ENCODE data around the gene CNTRL.

CNTRL gene

DNA sequence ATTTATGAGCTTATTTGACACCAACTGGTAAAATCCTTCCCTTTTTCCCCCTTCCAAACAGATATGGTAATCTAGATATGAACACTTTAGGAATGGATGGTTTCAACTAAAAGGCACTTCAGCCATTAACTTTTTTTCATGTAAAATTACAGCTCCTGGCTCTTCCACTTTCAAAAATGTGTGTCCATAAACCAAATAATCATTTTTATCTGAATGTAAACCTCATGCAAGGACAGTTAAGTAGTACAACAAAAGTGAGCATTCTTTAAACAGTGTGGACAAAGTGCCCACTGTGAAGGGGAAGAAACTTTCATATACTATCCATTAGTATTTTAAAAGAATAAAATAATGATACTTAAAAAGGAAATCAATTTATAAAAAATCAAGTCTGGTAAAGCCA, 109.7 kb downstream of the CNTRL start:
- no peak for DNase-seq

DNA sequence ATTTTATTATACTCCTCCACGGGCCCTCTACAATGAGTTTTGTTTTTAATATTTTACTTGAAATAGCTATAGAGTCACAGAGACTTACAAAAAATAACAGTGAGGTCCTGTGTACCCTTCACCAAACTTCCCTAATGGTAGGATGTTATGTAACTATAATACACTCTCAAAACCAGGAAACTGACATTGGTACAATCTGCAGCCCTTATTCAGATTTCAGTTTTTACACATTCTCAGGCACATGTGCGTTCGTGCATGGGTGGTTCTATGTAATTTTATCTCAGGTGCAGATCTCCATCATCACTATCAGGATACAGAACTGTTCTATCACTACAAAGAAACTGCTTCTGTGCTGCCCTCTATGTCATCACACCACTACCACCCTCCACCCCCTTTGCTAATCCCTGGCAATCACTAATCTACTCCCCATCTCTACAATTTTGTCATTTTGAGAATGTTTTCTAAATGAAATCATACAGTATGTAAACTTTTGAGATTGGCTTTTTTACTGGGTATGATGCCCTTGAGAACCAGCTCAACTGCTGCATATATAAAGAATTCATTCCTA, 110.5 kb downstream of the CNTRL start:
- DNase-seq = no peak

DNA sequence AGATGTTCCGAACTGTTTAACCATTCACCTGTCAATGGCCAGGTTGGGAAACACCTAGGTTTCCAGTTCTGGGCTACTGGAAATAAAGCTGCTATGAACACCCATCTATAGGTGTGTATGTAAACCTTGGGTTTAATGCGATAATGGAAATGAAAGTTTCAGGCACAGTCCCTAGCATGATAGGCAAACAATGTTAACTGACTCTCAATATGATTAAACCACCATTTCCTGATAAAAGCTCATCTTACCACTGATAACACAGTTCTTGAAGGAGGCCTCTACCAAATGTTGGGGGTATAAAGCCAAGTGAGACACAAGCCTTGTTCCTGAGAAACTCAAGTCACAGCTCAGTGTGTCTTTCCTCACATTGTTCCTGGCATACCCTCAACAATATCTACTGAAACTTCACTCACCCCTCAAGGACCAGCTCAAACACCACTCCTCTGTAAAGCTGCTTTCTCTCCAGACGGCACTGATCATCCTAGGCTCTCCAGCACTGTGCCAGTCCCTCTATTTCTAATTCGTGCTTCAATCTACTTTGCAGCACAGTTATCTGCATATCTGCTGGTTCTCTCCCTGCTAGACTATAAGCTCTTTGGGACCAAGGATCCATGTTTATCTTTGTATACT, 111.1 kb downstream of the CNTRL start:
- no peak for DNase-seq

DNA sequence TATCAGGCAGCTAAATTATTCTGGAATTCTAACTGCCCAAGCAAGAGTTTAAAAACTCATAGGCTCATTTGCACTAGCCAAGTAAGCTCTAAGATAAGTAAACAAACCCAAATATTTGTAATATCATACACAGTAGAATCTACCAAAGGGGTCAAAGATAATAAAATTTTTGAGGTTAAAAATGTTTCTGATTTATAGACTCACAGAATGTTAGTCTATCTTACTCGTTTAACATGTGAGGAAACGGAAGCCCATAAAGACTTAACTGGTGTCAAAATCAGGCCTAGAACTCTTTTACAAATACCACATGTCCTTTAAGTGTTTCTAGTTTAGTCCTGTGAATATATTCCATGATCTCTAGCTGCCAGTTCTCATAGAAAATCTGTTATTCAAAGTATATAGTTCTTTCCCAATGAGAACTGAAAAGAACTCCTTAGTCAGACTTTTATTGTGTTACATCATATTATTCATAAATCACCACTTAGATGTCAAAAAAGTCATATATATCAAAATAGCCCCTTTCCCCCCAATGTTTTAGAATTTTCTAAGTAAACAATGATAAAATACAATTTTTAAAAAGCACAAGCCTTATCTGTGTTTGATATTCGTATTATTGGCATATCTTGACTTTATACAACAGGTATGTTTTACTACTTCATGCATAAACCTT, 113.0 kb downstream of the CNTRL start:
- no peak for DNase-seq

DNA sequence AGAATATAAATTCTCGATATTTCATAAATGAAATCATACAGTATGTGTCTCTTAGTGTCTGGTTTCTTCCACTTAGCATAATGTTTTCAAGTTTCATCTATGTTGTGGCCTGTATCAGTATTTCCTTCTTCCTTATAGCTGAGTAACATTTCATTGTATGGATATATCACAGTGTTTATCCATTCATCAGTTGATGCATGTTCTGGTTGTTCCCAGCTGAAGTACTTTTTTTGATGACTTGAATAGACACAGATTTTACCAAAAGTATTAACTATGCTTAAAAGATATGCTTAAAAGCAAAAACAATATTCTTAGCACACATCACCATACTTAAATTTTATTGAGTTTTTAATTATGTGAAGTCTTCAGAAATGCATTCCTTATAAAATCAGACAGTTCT, 114.3 kb downstream of the CNTRL start:
- no peak for DNase-seq

DNA sequence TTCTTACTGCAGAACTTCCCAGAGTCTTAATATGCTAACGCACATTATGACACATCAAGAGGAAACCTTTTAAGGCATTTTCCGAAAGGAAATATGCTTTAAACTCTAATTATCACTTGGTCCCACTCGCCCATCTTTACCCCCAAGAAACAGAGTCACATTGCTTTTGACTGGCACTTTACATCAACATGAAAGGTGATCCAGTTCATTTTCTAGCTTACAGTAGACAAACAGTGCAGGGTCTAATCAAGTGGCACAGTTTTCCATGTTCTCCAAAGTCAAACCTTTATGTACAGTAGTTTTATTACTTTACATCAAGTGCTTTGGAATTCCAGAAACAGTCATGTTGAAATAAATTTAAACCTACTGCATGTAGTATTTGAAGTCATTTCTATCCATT, 114.9 kb downstream of the CNTRL start:
- DNase-seq = no peak

DNA sequence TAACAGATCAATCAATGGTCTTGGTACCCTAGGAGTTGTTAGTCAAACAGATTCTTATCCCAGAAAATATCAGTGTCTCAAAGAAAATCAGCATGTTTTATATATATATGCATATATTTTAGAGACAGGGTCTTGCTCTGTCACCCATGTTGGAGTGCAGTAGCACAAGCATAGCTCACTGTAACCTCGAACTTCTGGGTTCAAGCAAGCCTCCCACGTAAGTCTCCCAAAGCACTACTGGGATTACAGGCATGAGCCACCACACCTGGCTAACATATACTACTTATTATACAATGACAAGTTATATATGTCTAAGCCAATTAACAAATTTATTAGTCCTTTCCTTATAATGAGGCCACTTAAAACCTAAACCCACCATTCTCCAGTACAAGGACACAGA, 116.5 kb downstream of the CNTRL start:
- no peak for DNase-seq

DNA sequence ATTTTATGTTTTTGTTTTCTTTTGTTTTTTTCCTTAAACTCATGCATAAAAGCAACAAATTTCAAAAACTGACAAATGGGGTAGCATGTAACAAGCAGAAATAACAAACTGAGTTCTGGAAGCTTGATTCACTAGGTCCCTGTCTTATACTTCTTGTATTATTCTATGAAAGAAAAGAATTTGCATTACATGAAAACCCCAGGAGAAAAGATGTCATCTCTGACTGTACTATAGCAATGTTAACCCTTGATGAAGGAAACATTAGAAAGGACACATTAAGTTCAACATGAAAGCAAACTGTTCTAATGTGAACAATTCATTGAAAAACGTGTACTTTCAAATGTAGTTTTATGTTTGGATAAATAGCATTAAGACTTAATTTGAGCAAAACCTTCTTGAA, 117.8 kb downstream of the CNTRL start:
- DNase-seq = no peak

DNA sequence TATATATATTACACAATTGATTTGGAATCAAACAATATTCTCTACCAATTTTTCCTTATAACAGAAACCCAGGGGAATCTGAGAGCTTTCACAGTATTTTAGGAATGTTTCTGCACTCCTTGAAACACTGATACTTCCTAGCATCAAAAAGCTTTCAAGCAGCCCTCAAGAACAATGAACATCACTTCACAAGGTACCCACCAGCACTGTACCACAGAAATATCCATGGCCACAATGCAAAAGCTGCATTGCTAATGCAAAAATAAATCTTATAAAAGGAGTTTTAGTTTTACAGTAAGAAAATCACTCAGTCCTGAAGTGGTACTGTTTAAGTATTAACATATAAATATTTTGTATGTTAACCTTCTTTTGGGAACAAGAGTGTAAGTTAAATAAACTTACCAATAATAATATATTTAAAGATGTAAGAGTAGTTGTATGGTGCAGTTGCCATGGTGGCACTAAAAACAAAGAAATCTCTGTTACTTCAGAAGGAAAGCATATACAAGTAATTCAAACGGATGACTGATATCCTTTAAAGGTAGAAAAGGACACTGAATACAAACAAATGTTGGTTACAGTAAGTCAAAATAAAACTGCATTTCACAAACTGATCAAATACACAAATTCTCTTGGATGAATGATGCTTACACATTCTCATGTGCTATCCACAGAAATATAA, 118.3 kb downstream of the CNTRL start:
- no peak for DNase-seq

DNA sequence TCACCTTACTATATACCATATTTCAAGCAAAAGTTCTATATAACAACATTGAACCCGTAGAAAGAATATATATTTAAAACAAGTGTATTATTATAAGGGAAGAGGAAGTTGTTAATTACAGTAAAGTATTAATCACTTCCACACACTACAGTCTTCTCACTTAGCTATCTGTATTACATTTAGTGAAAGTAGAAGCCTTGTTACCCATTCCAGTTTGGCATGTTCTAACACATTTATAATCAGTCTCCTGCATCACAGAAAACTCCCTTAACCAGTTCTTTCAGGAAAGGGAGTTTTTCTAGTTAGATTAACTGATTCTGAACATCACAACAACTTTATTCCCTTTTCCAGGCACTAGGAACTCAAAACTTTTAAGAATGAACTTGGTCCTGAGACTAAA, 120.0 kb downstream of the CNTRL start:
- DNase-seq = no peak

DNA sequence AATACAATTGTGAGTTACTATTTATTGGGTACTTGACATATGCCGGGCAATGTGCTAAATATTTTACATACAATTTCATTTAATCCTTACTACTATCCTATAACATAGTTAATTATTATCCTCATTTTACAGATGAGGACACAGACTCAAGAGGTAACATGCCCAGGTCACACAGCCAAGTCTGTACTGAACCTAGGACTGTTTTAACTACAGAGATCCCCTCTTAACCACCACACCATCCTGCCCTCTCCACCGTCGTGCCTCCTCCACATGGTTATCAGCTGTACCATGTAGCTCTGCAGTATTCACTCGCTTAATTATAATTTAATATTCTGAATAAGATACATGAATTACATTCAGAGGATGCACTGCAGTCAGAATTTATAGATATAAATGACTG, 121.6 kb downstream of the CNTRL start:
- no peak for DNase-seq

DNA sequence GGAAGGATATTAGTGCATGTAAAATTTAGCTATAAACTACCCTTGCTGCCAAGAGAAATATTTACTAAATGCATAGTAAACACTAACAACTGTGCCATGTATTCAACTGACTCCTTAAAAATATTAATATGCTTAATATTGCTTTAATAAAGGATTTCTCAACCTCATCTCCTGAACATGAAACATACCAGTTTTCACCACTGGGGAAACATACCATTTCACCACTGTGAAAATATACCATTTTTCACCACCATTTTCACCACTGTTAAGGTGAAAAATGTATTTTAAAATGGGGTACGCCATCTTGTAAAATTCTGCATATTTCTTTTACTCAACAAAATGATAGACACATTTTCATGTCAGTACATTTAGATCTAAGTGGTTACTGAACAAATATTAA, 122.4 kb downstream of the CNTRL start:
- no peak for DNase-seq

DNA sequence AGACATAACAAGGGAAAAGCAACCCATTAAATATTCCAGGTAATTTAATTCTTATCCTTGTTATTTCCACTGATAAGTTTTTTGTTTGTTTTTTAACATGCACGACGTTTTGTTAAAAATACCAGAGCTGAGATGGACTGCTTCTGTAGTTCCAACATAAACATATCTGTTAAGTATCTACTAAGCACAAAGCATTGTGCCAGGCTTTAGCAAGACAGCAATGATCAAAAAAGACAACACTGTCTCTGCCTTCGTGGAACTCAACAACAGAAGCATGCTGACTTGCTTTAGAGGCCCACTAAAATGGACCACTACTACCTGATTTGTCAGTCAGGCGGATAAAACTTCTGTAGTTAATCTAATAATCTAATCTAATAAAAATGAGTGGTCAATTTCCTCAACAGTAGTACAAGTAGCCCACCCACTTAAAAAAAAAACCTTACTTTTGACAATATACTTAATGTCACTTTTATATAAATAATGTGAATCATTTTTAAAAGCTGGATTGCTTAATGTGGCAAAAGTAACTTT, 123.8 kb downstream of the CNTRL start:
- no peak for DNase-seq

DNA sequence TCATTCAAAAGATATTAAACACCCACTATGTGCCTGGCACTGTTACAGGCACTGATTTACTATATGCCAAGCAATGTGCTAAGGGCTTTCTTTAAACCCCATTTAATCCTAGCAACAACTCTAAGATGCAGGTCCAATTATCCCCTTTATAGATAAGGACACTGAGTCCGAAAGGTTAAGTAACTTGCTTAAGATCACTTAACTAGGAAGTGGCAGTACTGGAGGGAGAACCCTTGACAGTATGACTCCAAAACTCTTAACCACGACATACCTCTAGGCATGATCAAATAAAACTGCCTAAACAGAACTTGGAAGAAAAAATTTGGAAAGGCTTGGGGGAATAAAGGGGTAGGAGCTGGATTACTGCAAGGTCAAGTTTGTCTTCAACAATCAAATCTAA, 125.2 kb downstream of the CNTRL start:
- no peak for DNase-seq

DNA sequence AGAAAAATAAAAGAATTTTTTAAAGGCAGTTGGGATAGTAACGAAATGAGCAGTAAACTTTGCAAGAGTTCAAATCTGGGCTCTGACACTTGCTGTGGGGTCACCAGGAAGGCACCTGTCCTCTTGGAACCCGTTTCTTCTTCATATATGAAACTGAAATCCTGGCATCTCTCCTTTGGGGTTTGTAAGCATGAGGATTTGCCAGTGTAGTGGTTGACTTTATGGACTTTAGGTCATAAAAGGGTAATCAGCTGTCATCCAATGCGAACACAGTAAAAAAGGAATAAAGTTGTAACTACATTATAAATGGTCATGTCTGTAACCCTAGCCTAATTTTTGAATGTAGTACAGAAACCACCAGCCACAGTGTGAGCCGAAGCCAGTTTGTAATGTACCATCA, 125.6 kb downstream of the CNTRL start:
- no peak for DNase-seq

DNA sequence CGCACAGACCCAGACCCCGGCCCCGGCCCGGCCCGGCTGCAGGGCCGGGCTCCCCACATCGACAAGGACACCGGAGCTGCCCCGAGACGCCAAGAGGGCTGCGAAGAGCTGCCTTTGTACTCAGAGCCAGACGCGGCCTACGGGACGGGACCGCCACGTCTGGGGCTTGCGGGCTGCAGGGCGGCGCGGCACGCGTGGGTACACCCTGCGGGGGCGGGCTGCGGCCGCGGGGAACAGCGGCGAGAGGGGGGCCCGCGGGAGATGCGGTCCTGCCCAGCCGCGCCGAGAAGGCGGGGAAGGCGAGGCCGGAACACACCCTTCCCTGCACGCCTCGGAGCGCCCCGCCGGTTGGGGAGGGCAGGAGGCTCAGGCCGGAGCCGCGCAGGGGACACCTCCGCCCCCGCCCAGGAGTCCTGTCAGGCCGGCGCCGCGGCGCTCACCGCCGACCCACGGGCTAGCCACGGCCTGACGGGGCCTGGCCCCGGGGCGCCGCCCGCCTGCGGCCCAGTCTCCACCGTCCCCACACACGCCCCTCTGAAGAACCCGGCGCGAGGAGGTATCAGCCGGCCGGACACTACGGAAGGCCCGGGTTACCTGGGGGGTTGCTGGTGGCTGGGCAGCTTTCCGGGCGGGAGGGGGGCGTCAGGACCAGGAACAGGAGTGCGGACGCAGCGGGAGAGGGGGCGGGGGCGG, 126.4 kb downstream of the CNTRL start:
- peak; percentile 41 for DNase-seq

DNA sequence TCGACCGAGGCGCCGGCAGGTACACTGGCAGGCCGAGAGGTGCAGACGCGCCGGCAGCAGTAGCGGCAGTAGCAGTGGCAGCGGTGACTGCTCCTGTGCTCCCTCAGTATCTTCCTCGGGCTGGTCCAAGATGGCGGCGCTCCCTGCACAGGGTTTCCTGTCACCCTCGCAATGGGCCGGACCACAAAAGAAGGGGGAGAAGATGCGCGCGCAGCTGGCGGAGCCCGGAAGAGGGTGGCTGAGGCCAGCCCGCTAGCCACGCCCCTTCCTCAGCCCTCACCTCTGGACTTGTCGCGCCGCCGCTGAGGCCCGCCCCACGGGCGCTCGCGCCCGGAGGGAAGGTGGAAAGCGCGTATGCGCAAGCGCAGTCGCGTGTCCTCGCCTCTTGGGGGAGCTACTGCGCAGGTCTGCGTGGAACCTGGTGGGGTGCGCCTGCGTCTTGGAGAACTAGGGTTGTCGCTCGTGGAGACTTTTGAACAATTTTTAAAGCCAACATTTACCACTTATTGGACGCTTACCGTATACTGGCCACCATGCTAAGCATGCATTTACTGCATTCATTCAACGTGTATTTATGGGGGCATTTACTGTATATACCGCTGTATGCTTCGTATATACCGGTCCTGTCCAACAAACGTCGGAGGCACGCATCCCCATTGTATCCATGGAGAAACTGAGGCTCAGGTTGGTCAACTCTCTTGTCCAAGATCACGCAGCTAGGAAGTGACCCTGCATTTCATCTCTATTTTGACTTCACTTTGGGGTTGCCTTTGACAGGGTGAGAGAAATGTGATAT, 127.2 kb downstream of the CNTRL start, which contains the start of gene RAB14:
RAB14 (minus strand) TSS at position 132 of the 796 bp plus-strand sequence. CDS start 8,457 bp downstream, outside the sequence.
- peak; percentile 100 for DNase-seq

DNA sequence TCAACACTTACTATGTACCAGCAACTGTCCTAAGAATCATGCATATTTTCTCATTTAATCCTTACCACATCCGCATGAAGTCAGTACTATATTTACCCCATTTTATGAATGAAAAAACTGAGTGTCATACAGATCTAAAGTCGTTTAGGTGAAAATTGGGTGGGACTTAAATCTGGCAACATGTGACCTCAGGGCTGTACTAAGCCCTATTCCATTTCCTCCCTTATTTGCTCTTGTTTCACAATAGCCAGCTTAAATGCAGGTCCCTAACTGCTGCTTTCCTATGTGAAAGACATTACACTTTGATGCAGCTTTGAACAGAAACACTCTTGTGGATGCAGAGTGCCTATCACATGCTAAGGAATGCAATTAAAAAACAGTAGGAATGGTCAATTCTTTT, 129.4 kb downstream of the CNTRL start:
- no peak for DNase-seq

DNA sequence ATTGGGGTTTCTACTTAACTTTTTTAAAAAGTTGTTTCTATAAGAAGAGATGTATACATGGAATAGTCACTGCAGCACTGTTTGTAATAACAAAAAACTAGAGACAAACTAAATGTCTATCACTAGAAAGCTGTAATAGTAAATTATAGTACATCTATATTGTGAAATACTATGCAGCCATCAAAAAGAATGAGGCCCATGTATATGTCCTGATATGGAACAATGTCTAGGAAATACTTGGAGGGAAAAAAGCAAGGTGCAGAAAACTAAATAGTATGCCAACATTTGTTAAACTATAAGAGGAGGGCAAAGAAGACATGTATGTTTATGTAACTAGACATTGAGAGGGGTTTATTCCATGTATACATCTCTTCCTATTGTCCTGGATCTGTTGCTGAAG, 129.9 kb downstream of the CNTRL start:
- no peak for DNase-seq

DNA sequence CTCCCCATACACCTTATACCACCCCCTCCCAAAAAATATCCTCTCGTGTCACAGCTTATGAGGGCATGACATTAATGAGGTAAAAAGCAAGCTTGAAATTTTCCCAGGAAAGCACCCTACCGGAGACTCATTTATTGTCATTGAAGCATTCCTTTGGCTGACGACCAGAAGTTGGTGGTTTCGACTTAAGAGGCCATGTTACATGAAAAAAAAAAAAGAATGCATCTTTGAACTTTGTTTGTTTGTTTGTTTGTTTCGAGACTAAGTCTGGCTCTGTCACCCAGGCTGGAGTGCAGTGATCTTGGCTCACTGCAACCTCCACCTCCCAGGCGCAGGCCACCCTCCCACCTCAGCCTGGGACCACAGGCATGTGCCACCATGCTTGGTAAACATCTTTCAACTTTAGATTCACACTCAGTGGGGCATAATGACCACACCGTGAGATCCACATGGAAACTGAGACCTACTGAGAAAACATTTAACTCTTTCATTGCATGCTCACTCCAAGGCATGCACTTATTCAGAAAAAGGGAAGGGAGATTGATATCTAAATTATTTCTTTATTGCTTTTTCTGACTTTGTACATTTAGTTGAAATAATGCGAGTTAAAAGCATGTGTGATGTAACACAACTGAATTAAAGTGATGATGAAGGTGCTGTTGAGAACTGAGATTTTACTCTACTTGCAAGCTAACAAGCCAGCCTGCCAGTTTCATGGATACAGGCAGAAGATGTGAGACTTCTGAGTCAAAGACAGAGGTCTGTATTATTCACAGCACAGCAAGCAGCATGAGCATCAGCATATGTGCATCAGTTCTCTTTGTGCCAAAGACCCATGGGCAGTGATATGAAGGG, 132.0 kb downstream of the CNTRL start:
- no peak for DNase-seq

DNA sequence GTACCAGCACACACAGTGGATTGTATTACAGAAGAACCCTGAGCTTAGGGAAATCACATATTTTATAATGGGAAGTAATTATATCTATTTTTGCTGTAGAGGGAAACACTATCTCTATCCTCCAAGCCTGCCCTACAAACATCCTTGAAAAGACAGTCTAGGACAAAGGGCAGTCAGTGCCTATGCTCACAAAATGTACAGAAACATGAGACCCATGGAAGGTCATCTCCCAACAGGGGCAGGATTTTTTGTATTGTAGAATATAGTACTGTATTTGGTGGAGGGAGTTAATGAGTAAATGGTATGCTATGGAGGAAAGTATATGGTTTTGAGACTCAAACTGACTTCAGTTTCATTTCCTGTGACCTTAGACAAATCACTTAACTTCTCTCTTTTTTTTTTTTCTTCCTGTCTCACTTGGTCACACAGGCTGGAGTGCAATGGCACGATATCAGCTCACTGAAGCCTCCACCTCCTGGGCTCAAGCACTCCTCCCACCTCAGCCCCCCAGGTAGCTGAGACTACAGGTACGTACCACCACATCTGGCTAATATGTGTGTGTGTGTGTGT, 132.7 kb downstream of the CNTRL start:
- DNase-seq = no peak

All from activated gamma-delta T cell treated with Interleukin-2 at 50 U/mL for 16 hours (primary cell).